Measurements from ENCODE around the gene SIRT6.
"Not testable (repeated sequence)": the region's sequence is repeated elsewhere in the genome, so short reads cannot be mapped to it uniquely, and the experiment has no call there.

SIRT6 gene

GRCh38 chr19:4140237-4140711 lies 42.1 kb downstream of the SIRT6 start:
- peak; percentile 74 for DNase-seq (ENCODE audit: low read depth)
- peak; percentile 80 for TF ChIP-seq CTCF (conservative IDR thresholded peaks at IDR 0.05; ENCODE audit: control insufficient read depth, insufficient read depth, low read depth, low read length)
- no peak overlapping the region for H3K4me3 ChIP-seq (ENCODE audit: control insufficient read depth, low read depth, low read length)

GRCh38 chr19:4139614-4140236 lies 42.6 kb downstream of the SIRT6 start:
- no peak overlapping the region for H3K4me3 ChIP-seq (ENCODE audit: control insufficient read depth, low read depth, low read length)
- DNase-seq (ENCODE audit: low read depth) = peak; percentile 61
- peak; percentile 84 for TF ChIP-seq CTCF (conservative IDR thresholded peaks at IDR 0.05; ENCODE audit: control insufficient read depth, insufficient read depth, low read depth, low read length)

- no peak for DNase-seq (ENCODE audit: low read depth)
- TF ChIP-seq CTCF (conservative IDR thresholded peaks at IDR 0.05; ENCODE audit: control insufficient read depth, insufficient read depth, low read depth, low read length) = no peak
- H3K4me3 ChIP-seq (ENCODE audit: control insufficient read depth, low read depth, low read length) = no peak overlapping the region
Observed at GRCh38 chr19:4138445-4138844, 43.9 kb downstream of the SIRT6 start.

GRCh38 chr19:4136680-4137088 lies 45.7 kb downstream of the SIRT6 start:
- no peak for TF ChIP-seq CTCF (conservative IDR thresholded peaks at IDR 0.05; ENCODE audit: control insufficient read depth, insufficient read depth, low read depth, low read length)

GRCh38 chr19:4135386-4135785 lies 47.0 kb downstream of the SIRT6 start:
- not testable (repeated sequence) for H3K4me3 ChIP-seq (ENCODE audit: control insufficient read depth, low read depth, low read length); DNase-seq (ENCODE audit: low read depth)

More at GRCh38 chr19:4136680-4137088, 45.7 kb downstream of the SIRT6 start:
- no peak for DNase-seq (ENCODE audit: low read depth)
- no peak overlapping the region for H3K4me3 ChIP-seq (ENCODE audit: control insufficient read depth, low read depth, low read length)

GRCh38 chr19:4134351-4134750 lies 48.0 kb downstream of the SIRT6 start:
- DNase-seq (ENCODE audit: low read depth) = no peak
- no peak overlapping the region for H3K4me3 ChIP-seq (ENCODE audit: control insufficient read depth, low read depth, low read length)
- TF ChIP-seq CTCF (conservative IDR thresholded peaks at IDR 0.05; ENCODE audit: control insufficient read depth, insufficient read depth, low read depth, low read length) = no peak

- peak; percentile 84 for DNase-seq (ENCODE audit: low read depth)
Observed at GRCh38 chr19:4130744-4131438, 51.5 kb downstream of the SIRT6 start.

GRCh38 chr19:4129050-4129449 lies 53.3 kb downstream of the SIRT6 start:
- not testable (repeated sequence) for DNase-seq (ENCODE audit: low read depth)

More at GRCh38 chr19:4130744-4131438, 51.5 kb downstream of the SIRT6 start:
- H3K4me3 ChIP-seq (ENCODE audit: control insufficient read depth, low read depth, low read length) = no peak overlapping the region
- no peak for TF ChIP-seq CTCF (conservative IDR thresholded peaks at IDR 0.05; ENCODE audit: control insufficient read depth, insufficient read depth, low read depth, low read length)

GRCh38 chr19:4127322-4127721 lies 55.0 kb downstream of the SIRT6 start:
- not testable (repeated sequence) for DNase-seq (ENCODE audit: low read depth); H3K4me3 ChIP-seq (ENCODE audit: control insufficient read depth, low read depth, low read length)

More at GRCh38 chr19:4129050-4129449, 53.3 kb downstream of the SIRT6 start:
- H3K4me3 ChIP-seq (ENCODE audit: control insufficient read depth, low read depth, low read length) = not testable (repeated sequence)
